RWPE1 (cell line): ENCODE data around the gene HSBP1L1.

Experiments used
- CTCF ChIA-PET: fragments of 350-600 bp; sonication (Branson Sonifier 250); formaldehyde crosslinking; extraction: SDS; loops from one replicate; lab custom pipeline; 2021; lab: Yijun Ruan, JAX
- POLR2A ChIA-PET: fragments of 400-600 bp; formaldehyde crosslinking; extraction: SDS; loops from one replicate; lab custom pipeline; 2020; ENCODE audit warnings: antibody characterized with exemption; ENCODE audit not compliant: low non-redundant PET; lab: Yijun Ruan, JAX
- DNase-seq: peaks from one replicate; pipeline ENCODE4 v3.0.0; 2012; ENCODE audit warnings: low spot score
- H3K27ac ChIP-seq: fragments of 450-650 bp; 2 replicates; pipeline ENCODE4 v1.5.1; 2017
- TF ChIP-seq, protein P1 (sequence below): fragments of 450-650 bp; conservative IDR thresholded peaks from 2 replicates; pipeline ENCODE4 v1.5.1; 2017; ENCODE audit warnings: low read depth, mild to moderate bottlenecking

HSBP1L1 gene

GRCh38 chr18:79963658-79964329 lies 649 bp upstream of the HSBP1L1 start:
- TF ChIP-seq, protein P1, sequence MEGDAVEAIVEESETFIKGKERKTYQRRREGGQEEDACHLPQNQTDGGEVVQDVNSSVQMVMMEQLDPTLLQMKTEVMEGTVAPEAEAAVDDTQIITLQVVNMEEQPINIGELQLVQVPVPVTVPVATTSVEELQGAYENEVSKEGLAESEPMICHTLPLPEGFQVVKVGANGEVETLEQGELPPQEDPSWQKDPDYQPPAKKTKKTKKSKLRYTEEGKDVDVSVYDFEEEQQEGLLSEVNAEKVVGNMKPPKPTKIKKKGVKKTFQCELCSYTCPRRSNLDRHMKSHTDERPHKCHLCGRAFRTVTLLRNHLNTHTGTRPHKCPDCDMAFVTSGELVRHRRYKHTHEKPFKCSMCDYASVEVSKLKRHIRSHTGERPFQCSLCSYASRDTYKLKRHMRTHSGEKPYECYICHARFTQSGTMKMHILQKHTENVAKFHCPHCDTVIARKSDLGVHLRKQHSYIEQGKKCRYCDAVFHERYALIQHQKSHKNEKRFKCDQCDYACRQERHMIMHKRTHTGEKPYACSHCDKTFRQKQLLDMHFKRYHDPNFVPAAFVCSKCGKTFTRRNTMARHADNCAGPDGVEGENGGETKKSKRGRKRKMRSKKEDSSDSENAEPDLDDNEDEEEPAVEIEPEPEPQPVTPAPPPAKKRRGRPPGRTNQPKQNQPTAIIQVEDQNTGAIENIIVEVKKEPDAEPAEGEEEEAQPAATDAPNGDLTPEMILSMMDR: no peak
- DNase-seq: no peak
- ChIA-PET POLR2A (no interaction called here), CTCF (interaction anchor here (0.6 kb wide), 1 partner anchor 167 kb away, joined by 4 read pairs; no protein-coding TSS in a partner anchor)
- peak overlapping the region; percentile 92 for H3K27ac ChIP-seq

DNA sequence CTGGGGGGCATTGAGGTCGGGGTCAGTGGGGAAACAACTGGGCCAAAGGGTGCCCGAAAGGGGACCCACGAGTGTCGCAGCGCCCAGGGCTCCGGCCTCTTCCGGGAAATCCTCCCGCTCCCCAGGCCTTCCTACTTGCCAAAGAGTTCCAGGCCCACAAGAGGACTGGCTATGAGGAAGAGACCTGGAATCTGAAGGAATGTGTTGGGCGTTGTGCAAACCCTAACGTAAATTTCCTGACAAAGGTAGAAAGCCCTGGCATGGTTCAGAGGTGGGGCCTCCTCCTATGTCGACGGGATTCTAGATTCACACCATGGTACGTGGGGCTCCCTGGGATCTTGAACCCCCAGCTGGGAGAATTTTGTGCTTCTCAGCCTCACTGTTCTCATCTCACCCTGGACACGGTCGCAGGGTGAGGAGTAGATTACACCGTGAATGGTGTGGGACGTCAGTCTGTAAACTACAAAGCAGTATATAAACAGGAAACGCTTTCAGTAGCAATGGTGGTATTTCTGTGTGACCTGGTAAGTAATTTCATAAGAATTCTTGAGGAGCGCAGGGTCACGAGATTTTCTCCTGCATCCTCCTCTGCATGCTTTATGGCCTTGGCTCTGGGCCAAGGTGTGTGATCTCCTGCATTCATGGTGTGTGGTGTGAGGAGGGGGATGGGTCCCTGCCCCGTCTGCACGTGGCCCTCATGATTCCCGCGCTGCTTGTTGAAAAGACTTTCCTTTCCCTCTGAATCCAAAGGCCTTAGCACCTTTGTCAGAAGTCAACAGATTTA lies 868 bp downstream of the HSBP1L1 start:
- DNase-seq: peak; percentile 68
- TF ChIP-seq, protein P1: no peak
- H3K27ac ChIP-seq: peak overlapping the region; percentile 92
- ChIA-PET CTCF (no interaction called here), POLR2A (no interaction called here)

DNA sequence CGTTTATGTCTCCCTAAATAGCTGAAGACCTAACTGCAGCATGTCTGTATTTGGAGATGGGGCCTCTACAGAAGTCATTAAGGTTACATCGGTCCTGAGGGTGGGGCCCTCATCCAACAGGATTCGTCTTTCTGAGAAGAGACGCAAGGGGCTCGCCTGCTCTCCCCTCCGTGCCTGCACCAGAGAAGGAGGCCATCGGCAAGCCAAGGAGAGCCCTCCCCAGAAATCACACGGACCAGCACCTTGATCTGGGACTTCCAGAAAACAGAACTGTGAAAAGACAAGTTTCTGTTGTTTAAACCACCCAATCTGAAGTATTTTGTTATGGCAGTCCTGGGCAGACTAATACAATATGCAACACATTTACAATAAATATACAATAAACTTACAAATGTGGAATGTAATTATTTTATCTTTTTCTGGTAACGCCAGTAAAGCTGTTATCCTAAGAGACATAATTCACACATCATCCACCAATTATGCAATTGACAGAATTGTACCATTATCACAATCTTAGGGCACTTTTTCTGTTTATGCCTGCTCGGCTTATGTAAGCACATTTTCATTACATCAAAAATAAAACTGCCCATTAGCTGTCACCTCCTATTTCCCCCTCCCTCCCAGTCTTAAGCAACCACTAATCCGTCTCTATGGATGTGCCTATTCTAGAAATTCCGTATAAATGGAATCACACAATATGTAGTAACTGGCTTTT lies 6.1 kb downstream of the HSBP1L1 start:
- TF ChIP-seq, protein P1: no peak
- POLR2A ChIA-PET: no interaction called here
- no peak overlapping the region for H3K27ac ChIP-seq
- no peak for DNase-seq
- CTCF ChIA-PET: no interaction called here

DNA sequence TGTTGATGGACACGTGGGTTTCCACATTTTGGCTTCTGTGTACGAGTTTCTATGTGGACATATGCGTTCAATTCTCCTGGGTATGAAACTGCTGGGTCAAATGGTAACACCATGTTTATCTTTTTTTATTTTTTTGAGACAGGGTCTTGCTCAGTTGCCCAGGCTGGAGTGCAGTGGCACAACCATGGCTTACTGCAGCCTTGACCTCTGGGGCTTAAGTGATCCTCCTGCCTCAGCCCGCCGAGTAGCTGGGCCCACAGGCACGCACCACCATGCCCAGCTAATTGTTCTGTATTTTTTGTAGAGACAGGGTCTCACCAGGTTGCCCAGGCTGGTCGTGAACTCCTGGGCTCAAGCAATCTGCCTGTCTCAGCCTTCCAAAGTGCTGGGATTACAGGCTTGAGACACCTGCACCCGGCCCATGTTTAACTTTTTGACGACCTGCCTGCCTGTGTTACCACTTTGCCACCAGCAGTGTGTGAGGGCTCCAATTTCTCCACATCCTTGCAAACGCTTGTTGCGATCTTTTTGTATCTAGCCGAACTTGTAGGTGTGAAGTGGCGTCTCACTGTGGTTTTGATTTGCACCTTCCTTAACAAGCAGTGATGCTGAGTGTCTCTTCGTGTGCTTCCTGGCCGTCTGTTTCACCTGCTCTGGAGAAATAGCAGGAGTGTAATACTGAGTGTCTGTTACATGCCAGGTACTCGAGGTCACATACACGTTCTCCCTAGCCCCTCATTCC lies 6.9 kb downstream of the HSBP1L1 start:
- DNase-seq: no peak
- TF ChIP-seq, protein P1: no peak
- ChIA-PET POLR2A (no interaction called here), CTCF (no interaction called here)
- H3K27ac ChIP-seq: 0 out of 2 replicates have a peak overlapping the region, but pooled peaks have one; percentile 9

DNA sequence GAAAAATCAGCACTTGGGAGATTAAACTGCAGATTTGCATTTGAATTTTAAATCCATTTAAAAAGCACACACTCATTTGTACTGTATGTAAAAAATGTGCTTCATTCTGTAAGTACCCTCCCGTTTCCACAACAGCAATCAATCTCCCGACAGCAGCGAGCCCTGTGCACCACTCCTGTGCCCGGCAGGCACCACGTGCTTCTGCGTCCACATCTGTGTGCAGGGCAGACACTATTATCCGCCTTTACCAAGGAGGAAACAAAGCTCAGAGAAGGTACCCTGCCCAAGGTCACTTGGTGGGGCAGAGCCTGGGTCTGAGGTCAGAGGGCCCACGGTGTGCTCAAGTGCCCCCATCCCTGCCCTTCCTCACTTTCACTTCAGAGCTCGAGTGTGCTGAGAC lies 7.5 kb downstream of the HSBP1L1 start:
- ChIA-PET POLR2A (no interaction called here), CTCF (interaction anchor here (0.7 kb wide), 1 partner anchor 219 kb away, joined by 3 read pairs; no protein-coding TSS in a partner anchor)
- TF ChIP-seq, protein P1: no peak
- DNase-seq: no peak
- H3K27ac ChIP-seq: 0 out of 2 replicates have a peak overlapping the region, but pooled peaks have one; percentile 2
